Ishikawa (cell line): ENCODE results near the gene NAPA.

ENCODE experiments used
- CEBPB ChIP-seq: IDR thresholded peaks from 2 replicates; pipeline ENCODE4 v1.6.1; 2012
- CREB1 ChIP-seq: IDR thresholded peaks from 2 replicates; pipeline ENCODE4 v1.6.1; 2012; ENCODE audit warnings: low read depth
- EGR1 ChIP-seq: IDR thresholded peaks from 2 replicates; pipeline ENCODE4 v1.6.1; 2012
- EP300 ChIP-seq: IDR thresholded peaks from 2 replicates; pipeline ENCODE4 v1.6.1; 2012; ENCODE audit warnings: borderline replicate concordance
- FOXM1 ChIP-seq: IDR thresholded peaks from 2 replicates; pipeline ENCODE4 v1.6.1; 2012; ENCODE audit warnings: low read depth, borderline replicate concordance
- NFIC ChIP-seq: IDR thresholded peaks from 2 replicates; pipeline ENCODE4 v1.6.1; 2012
- RAD21 ChIP-seq: IDR thresholded peaks from 2 replicates; pipeline ENCODE4 v1.6.1; 2012; ENCODE audit warnings: low read depth
- TAF1 ChIP-seq: IDR thresholded peaks from 2 replicates; pipeline ENCODE4 v1.6.1; 2012; ENCODE audit warnings: low read depth, mild to moderate bottlenecking
- TCF12 ChIP-seq: IDR thresholded peaks from 2 replicates; pipeline ENCODE4 v1.6.1; 2012; ENCODE audit warnings: low read depth
- TEAD4 ChIP-seq: IDR thresholded peaks from 2 replicates; pipeline ENCODE4 v1.6.1; 2012
- YY1 ChIP-seq: IDR thresholded peaks from 2 replicates; pipeline ENCODE4 v1.6.1; 2012; ENCODE audit warnings: low read depth
- ZBTB7A ChIP-seq: IDR thresholded peaks from 2 replicates; pipeline ENCODE4 v1.6.1; 2012; ENCODE audit warnings: low read depth
- TF ChIP-seq, protein P1 (sequence below): IDR thresholded peaks from 2 replicates; pipeline ENCODE4 v1.6.1; 2012
- TF ChIP-seq, protein P2 (sequence below): IDR thresholded peaks from 2 replicates; pipeline ENCODE4 v1.6.1; 2012
- TF ChIP-seq, protein P3 (sequence below): IDR thresholded peaks from 2 replicates; pipeline ENCODE4 v1.6.1; 2012; ENCODE audit warnings: low read depth, mild to moderate bottlenecking

NAPA gene

DNA sequence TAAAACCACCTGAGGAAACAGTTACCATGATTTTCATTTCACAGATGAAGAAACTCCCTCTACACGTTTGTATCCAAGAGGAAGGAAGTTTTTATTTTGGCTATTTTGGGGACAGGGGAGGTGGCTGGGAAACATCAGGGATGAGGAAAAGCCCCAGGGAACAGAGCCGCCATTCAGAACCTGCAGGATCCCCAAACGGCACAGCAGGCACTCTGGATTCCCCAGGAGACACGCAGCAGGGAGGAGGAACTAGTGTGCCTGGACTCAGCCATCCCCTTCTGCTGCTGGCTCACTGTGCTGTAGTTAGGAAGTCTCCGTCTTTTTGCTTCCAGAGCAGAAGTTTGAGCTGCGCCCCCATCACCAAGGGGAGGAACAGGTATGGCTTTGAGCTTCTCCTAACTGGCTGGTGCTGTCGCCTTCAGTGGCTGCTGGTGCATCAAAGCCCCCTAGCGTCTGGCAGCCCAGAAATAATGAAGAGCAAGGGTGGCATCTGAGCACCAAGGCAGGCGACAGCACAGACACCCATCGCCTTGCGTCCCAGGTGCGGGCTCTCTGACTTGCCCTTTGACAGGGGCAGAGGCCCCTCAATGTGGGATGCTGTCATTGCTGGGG lies 4.2 kb downstream of the NAPA start:
- TF ChIP-seq RAD21, result no peak
- TF ChIP-seq YY1, result no peak
- no peak for TF ChIP-seq NFIC
- TF ChIP-seq, protein P1, sequence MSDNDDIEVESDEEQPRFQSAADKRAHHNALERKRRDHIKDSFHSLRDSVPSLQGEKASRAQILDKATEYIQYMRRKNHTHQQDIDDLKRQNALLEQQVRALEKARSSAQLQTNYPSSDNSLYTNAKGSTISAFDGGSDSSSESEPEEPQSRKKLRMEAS, result no peak
- no peak for TF ChIP-seq ZBTB7A
- TF ChIP-seq, protein P2, sequence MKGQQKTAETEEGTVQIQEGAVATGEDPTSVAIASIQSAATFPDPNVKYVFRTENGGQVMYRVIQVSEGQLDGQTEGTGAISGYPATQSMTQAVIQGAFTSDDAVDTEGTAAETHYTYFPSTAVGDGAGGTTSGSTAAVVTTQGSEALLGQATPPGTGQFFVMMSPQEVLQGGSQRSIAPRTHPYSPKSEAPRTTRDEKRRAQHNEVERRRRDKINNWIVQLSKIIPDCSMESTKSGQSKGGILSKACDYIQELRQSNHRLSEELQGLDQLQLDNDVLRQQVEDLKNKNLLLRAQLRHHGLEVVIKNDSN, result no peak
- no peak for TF ChIP-seq TCF12
- no peak for TF ChIP-seq FOXM1
- TF ChIP-seq EP300, result no peak
- TF ChIP-seq CREB1, result no peak

DNA sequence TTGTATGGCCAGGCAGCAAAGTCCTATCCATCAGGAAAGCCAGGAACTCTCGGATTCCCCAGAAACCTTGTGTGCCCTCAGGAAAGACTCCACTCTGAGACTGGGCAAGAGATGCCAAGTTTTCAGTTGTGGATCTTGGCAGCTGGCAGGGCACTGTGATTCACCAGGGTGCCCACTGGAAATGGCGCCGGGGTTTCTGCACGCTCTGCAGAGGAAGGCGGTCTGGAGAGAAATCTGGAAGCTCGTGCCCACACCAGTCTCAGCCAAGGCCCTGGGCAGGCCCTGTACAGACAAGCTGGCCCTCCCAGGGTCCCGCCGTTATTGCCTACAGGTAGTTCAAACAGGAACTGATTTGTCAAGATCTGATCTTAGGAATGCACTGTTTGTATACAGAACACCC lies 4.9 kb downstream of the NAPA start:
- TF ChIP-seq CEBPB (no peak), TAF1 (no peak), EGR1 (no peak), TCF12 (no peak), FOXM1 (no peak), ZBTB7A (no peak), NFIC (no peak)
- TF ChIP-seq, protein P1, result no peak
- TF ChIP-seq, protein P3, sequence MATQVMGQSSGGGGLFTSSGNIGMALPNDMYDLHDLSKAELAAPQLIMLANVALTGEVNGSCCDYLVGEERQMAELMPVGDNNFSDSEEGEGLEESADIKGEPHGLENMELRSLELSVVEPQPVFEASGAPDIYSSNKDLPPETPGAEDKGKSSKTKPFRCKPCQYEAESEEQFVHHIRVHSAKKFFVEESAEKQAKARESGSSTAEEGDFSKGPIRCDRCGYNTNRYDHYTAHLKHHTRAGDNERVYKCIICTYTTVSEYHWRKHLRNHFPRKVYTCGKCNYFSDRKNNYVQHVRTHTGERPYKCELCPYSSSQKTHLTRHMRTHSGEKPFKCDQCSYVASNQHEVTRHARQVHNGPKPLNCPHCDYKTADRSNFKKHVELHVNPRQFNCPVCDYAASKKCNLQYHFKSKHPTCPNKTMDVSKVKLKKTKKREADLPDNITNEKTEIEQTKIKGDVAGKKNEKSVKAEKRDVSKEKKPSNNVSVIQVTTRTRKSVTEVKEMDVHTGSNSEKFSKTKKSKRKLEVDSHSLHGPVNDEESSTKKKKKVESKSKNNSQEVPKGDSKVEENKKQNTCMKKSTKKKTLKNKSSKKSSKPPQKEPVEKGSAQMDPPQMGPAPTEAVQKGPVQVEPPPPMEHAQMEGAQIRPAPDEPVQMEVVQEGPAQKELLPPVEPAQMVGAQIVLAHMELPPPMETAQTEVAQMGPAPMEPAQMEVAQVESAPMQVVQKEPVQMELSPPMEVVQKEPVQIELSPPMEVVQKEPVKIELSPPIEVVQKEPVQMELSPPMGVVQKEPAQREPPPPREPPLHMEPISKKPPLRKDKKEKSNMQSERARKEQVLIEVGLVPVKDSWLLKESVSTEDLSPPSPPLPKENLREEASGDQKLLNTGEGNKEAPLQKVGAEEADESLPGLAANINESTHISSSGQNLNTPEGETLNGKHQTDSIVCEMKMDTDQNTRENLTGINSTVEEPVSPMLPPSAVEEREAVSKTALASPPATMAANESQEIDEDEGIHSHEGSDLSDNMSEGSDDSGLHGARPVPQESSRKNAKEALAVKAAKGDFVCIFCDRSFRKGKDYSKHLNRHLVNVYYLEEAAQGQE, result no peak

DNA sequence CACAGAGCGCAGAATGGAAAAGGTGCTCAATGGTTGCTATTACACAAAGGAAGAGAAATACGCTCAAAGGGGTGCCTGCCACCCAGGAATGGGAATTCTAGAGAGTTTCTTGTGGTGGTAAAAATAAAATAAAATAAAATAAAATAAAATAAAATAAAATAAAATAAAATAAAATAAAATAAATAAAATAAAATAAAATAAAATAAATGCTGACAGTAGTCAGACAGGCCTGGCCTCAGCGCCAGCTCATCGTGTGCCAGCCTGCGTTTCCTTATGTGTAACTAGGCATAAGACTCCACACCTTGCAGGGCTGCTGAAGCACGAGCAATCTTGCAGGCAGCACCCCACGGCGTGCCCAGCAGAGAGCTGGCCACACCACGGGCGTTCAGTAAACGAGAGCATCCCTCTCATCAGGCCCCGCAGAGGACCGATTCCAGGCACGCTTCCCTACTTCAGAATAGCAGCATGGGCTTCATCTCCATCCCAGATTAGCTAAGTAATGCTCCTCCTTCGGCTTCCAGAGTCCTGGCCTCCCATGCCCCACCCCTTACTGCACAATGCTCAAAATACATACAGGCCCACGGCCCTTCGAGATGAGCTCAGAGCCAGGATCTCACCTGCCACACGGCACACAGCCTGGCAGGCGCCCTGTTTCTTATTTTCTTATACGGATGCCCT lies 5.6 kb downstream of the NAPA start:
- TF ChIP-seq, protein P1, result no peak
- TF ChIP-seq CREB1 (no peak), TEAD4 (no peak), CEBPB (no peak), YY1 (no peak), NFIC (no peak), EP300 (no peak), TAF1 (no peak), FOXM1 (no peak), EGR1 (no peak), ZBTB7A (no peak), TCF12 (no peak), RAD21 (no peak)
- TF ChIP-seq, protein P2, result no peak
- TF ChIP-seq, protein P3, result no peak

DNA sequence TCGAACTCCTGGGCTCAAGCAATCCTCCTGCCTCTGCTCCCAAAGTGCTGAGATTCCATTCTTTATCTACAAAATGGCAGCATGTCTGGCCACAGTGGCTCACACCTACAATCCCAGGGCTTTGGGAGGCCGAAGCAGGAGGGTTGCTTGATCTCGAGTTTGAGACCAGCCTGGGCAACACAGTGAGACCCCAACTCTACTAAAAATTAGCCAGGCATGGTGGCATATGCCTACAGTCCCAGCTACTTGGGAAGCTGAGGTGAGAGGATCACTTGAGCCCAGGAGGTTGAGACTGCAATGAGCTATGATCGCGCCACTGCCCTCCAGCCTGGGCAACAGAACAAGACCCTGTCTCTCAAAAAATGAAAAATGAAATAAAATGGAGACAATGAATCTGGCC lies 6.1 kb downstream of the NAPA start:
- TF ChIP-seq NFIC, result no peak
- no peak for TF ChIP-seq EGR1
- no peak for TF ChIP-seq TCF12
- no peak for TF ChIP-seq YY1
- TF ChIP-seq, protein P2, result no peak
- TF ChIP-seq CREB1, result no peak
- TF ChIP-seq EP300, result no peak
- no peak for TF ChIP-seq FOXM1
- TF ChIP-seq CEBPB, result no peak
- TF ChIP-seq, protein P3, result no peak
